Vagina (tissue), 2 donors: ENCODE measurements around the gene GRIK2.

Experiments
- CTCF ChIP-seq, 3 experiments: fragments of 450-650 bp in 2 of 3; fragments of 200-600 bp in 1 of 3; sonication (generic) in 1 of 3; IDR thresholded peaks; one replicate each; pipeline ENCODE4 v1.5.1; 2017 to 2019; ENCODE audit warnings: antibody characterized with exemption in 3 of 3, mild to moderate bottlenecking in 2 of 3, moderate library complexity in 2 of 3
- POLR2A ChIP-seq, 2 donors: fragments of 450-650 bp; IDR thresholded peaks; one replicate each; pipeline ENCODE4 v1.6.1; 2017; ENCODE audit warnings: antibody characterized with exemption in 2 of 2, mild to moderate bottlenecking in 2 of 2, moderate library complexity in 2 of 2
- POLR2AphosphoS5 ChIP-seq, 2 donors: sonication (generic); formaldehyde crosslinking; IDR thresholded peaks; one replicate each; pipeline ENCODE4 v1.9.0; 2017; ENCODE audit warnings: antibody characterized with exemption in 2 of 2, mild to moderate bottlenecking in 2 of 2, low read depth in 1 of 2; ENCODE audit not compliant: insufficient read depth in 1 of 2

- no peak for TF ChIP-seq CTCF (IDR thresholded peaks at IDR 0.05)
- no peak for TF ChIP-seq POLR2AphosphoS5 (IDR thresholded peaks at IDR 0.05; ENCODE audit: insufficient read depth in 1 of 2, low read depth in 1 of 2)
- no peak for TF ChIP-seq POLR2A (IDR thresholded peaks at IDR 0.05)
Observed at GRCh38 chr6:101741474-101742171, 348.1 kb downstream of the GRIK2 start.
